ENCODE data around the gene DENND6B. TPM values are rescaled to one million over a fixed set of nuclear protein-coding genes. Genes with fewer than 3 reads are reported as not detected.

DENND6B gene
- total and polyA plus RNA-seq, 2 of the 13 experiments (the other 11 are each of a cell fraction or from before 2014, with no cell fraction given), result 0.95 to 3.8 TPM

DNA sequence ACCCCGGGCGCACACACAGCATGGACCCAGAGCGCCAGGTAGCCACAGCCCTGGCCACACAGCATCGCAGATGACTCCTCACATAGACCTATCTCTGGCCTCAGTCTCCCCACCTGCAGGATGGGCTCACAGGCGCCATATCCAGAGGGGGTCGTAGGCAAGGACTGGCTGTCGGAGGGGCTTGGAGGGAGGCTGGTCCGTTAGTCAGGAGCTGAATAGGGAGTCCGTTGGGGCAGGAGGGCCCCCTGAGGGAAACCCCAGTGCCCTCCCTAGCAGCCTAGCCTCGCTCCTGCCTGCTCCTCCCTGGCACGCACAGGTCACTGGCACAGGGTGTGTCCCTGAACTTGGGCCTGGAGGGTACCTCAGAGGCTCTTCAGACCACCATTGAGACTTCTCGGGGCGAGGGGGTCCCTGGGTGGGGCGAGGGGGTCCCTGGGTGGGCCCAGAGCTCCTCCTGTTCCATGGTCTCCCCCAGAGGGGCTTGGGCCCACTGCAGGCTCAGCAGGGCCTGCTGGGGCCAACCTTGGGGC is 21.4 kb downstream of the DENND6B start (continued):
- TF ChIP-seq CAMTA2 (CRISPR knock-in tag; IDR thresholded peaks at IDR 0.05; ENCODE audit: borderline replicate concordance) (0 out of 2 replicates have a peak, but pooled peaks have one; percentile 25), ZNF747 (CRISPR knock-in tag; IDR thresholded peaks at IDR 0.05; ENCODE audit: borderline replicate concordance) (no peak), KDM1A (CRISPR knock-in tag; IDR thresholded peaks at IDR 0.05) (0 out of 2 replicates have a peak, but pooled peaks have one; percentile 67), NCOA1 (CRISPR knock-in tag; IDR thresholded peaks at IDR 0.05) (no peak), BRD4 (CRISPR knock-in tag; IDR thresholded peaks at IDR 0.05) (no peak)
- TF ChIP-seq, protein P1, sequence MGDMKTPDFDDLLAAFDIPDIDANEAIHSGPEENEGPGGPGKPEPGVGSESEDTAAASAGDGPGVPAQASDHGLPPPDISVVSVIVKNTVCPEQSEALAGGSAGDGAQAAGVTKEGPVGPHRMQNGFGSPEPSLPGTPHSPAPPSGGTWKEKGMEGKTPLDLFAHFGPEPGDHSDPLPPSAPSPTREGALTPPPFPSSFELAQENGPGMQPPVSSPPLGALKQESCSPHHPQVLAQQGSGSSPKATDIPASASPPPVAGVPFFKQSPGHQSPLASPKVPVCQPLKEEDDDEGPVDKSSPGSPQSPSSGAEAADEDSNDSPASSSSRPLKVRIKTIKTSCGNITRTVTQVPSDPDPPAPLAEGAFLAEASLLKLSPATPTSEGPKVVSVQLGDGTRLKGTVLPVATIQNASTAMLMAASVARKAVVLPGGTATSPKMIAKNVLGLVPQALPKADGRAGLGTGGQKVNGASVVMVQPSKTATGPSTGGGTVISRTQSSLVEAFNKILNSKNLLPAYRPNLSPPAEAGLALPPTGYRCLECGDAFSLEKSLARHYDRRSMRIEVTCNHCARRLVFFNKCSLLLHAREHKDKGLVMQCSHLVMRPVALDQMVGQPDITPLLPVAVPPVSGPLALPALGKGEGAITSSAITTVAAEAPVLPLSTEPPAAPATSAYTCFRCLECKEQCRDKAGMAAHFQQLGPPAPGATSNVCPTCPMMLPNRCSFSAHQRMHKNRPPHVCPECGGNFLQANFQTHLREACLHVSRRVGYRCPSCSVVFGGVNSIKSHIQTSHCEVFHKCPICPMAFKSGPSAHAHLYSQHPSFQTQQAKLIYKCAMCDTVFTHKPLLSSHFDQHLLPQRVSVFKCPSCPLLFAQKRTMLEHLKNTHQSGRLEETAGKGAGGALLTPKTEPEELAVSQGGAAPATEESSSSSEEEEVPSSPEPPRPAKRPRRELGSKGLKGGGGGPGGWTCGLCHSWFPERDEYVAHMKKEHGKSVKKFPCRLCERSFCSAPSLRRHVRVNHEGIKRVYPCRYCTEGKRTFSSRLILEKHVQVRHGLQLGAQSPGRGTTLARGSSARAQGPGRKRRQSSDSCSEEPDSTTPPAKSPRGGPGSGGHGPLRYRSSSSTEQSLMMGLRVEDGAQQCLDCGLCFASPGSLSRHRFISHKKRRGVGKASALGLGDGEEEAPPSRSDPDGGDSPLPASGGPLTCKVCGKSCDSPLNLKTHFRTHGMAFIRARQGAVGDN (CRISPR knock-in tag; IDR thresholded peaks at IDR 0.05), result 0 out of 2 replicates have a peak, but pooled peaks have one; percentile 0
- TF ChIP-seq, protein P2, sequence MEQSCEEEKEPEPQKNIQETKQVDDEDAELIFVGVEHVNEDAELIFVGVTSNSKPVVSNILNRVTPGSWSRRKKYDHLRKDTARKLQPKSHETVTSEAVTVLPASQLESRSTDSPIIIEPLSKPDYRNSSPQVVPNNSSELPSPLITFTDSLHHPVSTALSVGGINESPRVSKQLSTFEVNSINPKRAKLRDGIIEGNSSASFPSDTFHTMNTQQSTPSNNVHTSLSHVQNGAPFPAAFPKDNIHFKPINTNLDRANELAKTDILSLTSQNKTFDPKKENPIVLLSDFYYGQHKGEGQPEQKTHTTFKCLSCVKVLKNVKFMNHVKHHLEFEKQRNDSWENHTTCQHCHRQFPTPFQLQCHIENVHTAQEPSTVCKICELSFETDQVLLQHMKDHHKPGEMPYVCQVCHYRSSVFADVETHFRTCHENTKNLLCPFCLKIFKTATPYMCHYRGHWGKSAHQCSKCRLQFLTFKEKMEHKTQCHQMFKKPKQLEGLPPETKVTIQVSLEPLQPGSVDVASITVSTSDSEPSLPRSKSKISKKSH (CRISPR knock-in tag; IDR thresholded peaks at IDR 0.05; ENCODE audit: borderline replicate concordance), result 0 out of 2 replicates have a peak, but pooled peaks have one; percentile 6
- TF ChIP-seq, protein P3, sequence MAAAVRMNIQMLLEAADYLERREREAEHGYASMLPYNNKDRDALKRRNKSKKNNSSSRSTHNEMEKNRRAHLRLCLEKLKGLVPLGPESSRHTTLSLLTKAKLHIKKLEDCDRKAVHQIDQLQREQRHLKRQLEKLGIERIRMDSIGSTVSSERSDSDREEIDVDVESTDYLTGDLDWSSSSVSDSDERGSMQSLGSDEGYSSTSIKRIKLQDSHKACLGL (CRISPR knock-in tag; IDR thresholded peaks at IDR 0.05), result 0 out of 2 replicates have a peak, but pooled peaks have one; percentile 12
- TF ChIP-seq, protein P4, sequence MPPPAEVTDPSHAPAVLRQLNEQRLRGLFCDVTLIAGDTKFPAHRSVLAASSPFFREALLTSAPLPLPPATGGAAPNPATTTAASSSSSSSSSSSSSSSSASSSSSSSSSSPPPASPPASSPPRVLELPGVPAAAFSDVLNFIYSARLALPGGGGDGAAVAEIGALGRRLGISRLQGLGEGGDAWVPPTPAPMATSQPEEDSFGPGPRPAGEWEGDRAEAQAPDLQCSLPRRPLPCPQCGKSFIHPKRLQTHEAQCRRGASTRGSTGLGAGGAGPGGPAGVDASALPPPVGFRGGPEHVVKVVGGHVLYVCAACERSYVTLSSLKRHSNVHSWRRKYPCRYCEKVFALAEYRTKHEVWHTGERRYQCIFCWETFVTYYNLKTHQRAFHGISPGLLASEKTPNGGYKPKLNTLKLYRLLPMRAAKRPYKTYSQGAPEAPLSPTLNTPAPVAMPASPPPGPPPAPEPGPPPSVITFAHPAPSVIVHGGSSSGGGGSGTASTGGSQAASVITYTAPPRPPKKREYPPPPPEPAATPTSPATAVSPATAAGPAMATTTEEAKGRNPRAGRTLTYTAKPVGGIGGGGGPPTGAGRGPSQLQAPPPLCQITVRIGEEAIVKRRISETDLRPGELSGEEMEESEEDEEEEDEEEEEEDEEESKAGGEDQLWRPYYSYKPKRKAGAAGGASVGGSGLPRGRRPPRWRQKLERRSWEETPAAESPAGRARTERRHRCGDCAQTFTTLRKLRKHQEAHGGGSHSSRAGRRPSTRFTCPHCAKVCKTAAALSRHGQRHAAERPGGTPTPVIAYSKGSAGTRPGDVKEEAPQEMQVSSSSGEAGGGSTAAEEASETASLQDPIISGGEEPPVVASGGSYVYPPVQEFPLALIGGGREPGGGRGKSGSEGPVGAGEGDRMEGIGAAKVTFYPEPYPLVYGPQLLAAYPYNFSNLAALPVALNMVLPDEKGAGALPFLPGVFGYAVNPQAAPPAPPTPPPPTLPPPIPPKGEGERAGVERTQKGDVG (CRISPR knock-in tag; IDR thresholded peaks at IDR 0.05; ENCODE audit: borderline replicate concordance), result 0 out of 2 replicates have a peak, but pooled peaks have one; percentile 42

Measured in HepG2 (cell line).